A549 (cell line): ENCODE measurements around the gene NSUN7. TPM values are rescaled to one million over a fixed set of nuclear protein-coding genes. Genes with fewer than 3 reads are reported as not detected.

Experiments
- ATAC-seq, 2 experiments: fragments of 200-7000 bp in 1 of 2; fragments of >200 bp in 1 of 2; cut with Nextera tagmentation in 1 of 2; cut with Tn5 transposase in 1 of 2; 3 replicates each; pipeline versions ENCODE4 v1.8.0 to v1.9.1; 2018 to 2020; ENCODE audit warnings: mild to moderate bottlenecking in 1 of 2, moderate library complexity in 1 of 2
- CTCF ChIA-PET: fragments of 300-600 bp; sonication (Branson Sonifier 250); formaldehyde crosslinking; extraction: SDS; loops from one replicate; lab custom pipeline; 2021; ENCODE audit warnings: antibody characterized with exemption, inconsistent platforms; lab: Yijun Ruan, JAX
- POLR2A ChIA-PET: fragments of 350-600 bp; formaldehyde crosslinking; extraction: SDS; loops from one replicate; lab custom pipeline; 2021; ENCODE audit warnings: antibody characterized with exemption, inconsistent platforms; lab: Yijun Ruan, JAX
- DNase-seq, 2 experiments: peaks; one replicate each; pipeline versions ENCODE4 v3.0.0 to v3.0.0-alpha.2; 2011 to 2016; ENCODE audit warnings: low read depth in 1 of 2, low spot score in 1 of 2
- FAIRE-seq: peaks from 2 replicates; lab custom pipeline; 2011; peaks lifted over from hg19 to GRCh38; lab: Jason Lieb, UNC
- H3K27ac ChIP-seq, 2 experiments: fragments of >200 bp; sonication (Bioruptor Twin); formaldehyde crosslinking; 3 replicates each; pipeline ENCODE4 v1.5.1; 2016 to 2017
- H3K4me1 ChIP-seq: fragments of >200 bp; sonication (Bioruptor Twin); formaldehyde crosslinking; 3 replicates; pipeline ENCODE4 v1.6.1; 2016
- H3K4me2 ChIP-seq: fragments of >200 bp; sonication (Bioruptor Twin); formaldehyde crosslinking; 3 replicates; pipeline ENCODE4 v1.6.1; 2016
- H3K4me3 ChIP-seq: fragments of >200 bp; sonication (Bioruptor Twin); formaldehyde crosslinking; 3 replicates; pipeline ENCODE4 v1.5.1; 2016
- H3K9me3 ChIP-seq: fragments of >200 bp; sonication (Bioruptor Twin); formaldehyde crosslinking; 3 replicates; pipeline ENCODE4 v1.6.1; 2016
- CHD2 ChIP-seq: fragments of 150-350 bp; IDR thresholded peaks from 2 replicates; pipeline ENCODE4 v1.6.1; 2014; ENCODE audit warnings: low read length; ENCODE audit not compliant: partially characterized antibody
- EHF ChIP-seq: fragments of 250-450 bp; sonication (Bioruptor Pico); IDR thresholded peaks from 2 replicates; pipeline ENCODE4 v1.5.0; 2020; ENCODE audit warnings: mild to moderate bottlenecking
- FOXS1 ChIP-seq: fragments of 250-450 bp; sonication (Bioruptor Pico); IDR thresholded peaks from 2 replicates; pipeline ENCODE4 v1.5.0; 2020; ENCODE audit warnings: mild to moderate bottlenecking, moderate library complexity
- GATA3 ChIP-seq: IDR thresholded peaks from 2 replicates; pipeline ENCODE4 v1.6.1; 2012; ENCODE audit warnings: borderline replicate concordance
- HOXA7 ChIP-seq: fragments of 250-450 bp; sonication (Bioruptor Pico); IDR thresholded peaks from 2 replicates; pipeline ENCODE4 v1.5.0; 2020; ENCODE audit warnings: mild to moderate bottlenecking, moderate library complexity
- KDM5A ChIP-seq: fragments of 200-600 bp; sonication (generic); IDR thresholded peaks from 2 replicates; pipeline ENCODE4 v1.6.1; 2016; ENCODE audit warnings: antibody characterized with exemption, mild to moderate bottlenecking
- NFE2L2 ChIP-seq: fragments of 150-350 bp; conservative IDR thresholded peaks from 2 replicates; pipeline ENCODE4 v1.6.1; 2014; ENCODE audit warnings: low read length
- NR3C1 ChIP-seq: fragments of >200 bp; sonication (Bioruptor Twin); formaldehyde crosslinking; IDR thresholded peaks from 3 replicates; pipeline ENCODE4 v1.6.1; 2017
- POLR2AphosphoS2 ChIP-seq: conservative IDR thresholded peaks from 2 replicates; pipeline ENCODE4 v1.6.1; 2012; ENCODE audit warnings: low read length, improper control_type of control experiment, inconsistent platforms
- RAD21 ChIP-seq, 2 experiments: fragments of >200 bp in 1 of 2; sonication (Bioruptor Twin) in 1 of 2; formaldehyde crosslinking in 1 of 2; IDR thresholded peaks in 1 of 2; conservative IDR thresholded peaks in 1 of 2; 2 replicates in 1 of 2; 3 replicates in 1 of 2; pipeline ENCODE4 v1.6.1; 2012 to 2018; ENCODE audit warnings: inconsistent platforms in 1 of 2
- RFX5 ChIP-seq: fragments of 450-650 bp; IDR thresholded peaks from 2 replicates; pipeline ENCODE4 v1.7.1; 2014; ENCODE audit warnings: antibody characterized with exemption, mild to moderate bottlenecking, moderate library complexity
- SMC3 ChIP-seq: fragments of >200 bp; sonication (Bioruptor Twin); formaldehyde crosslinking; IDR thresholded peaks from 3 replicates; pipeline ENCODE4 v1.6.1; 2018; ENCODE audit warnings: inconsistent platforms
- ZC3H11A ChIP-seq: fragments of 450-650 bp; IDR thresholded peaks from 2 replicates; pipeline ENCODE4 v1.6.1; 2014; ENCODE audit warnings: antibody characterized with exemption, mild to moderate bottlenecking
- ZFP36 ChIP-seq: fragments of 450-650 bp; IDR thresholded peaks from 2 replicates; pipeline ENCODE4 v1.6.1; 2014; ENCODE audit warnings: borderline replicate concordance; ENCODE audit not compliant: partially characterized antibody
- WGBS: methylation state at CpG from one replicate; pipeline ENCODE4 v1.1.6; 2017; ENCODE audit errors: missing lambda C conversion rate; 5-methylcytosine and 5-hydroxymethylcytosine counted together
- polyA plus RNA-seq, 4 experiments: library from polyadenylated mRNA; depleted of rRNA in 3 of 4; stranded (reverse); fragments of >200 nt; fragmentation: RNase III in 1 of 4; extraction: RNeasy Plus Mini Kit Qiagen cat#74134 plus additional on column Dnase treatment in 1 of 4; gene quantifications; 2 replicates in 3 of 4; 3 replicates in 1 of 4; pipeline ENCODE4 v1.2.3, GENCODE V29; 2011 to 2017
- TF ChIP-seq, protein P1 (sequence below): fragments of >200 bp; sonication (Bioruptor Twin); formaldehyde crosslinking; IDR thresholded peaks from 2 replicates; pipeline ENCODE4 v1.6.1; 2016
- TF ChIP-seq, protein P2 (sequence below): IDR thresholded peaks from 2 replicates; pipeline ENCODE4 v1.6.1; 2012
- TF ChIP-seq, protein P3 (sequence below): fragments of 150-350 bp; IDR thresholded peaks from 2 replicates; pipeline ENCODE4 v1.6.1; 2014; ENCODE audit warnings: low read depth, mild to moderate bottlenecking, low read length
- TF ChIP-seq, protein P4 (sequence below): fragments of 250-450 bp; sonication (Bioruptor Pico); IDR thresholded peaks from 2 replicates; pipeline ENCODE4 v1.5.0; 2021; ENCODE audit warnings: mild to moderate bottlenecking, moderate library complexity, borderline replicate concordance
- TF ChIP-seq, protein P5 (sequence below): fragments of >200 bp; sonication (Bioruptor Twin); formaldehyde crosslinking; IDR thresholded peaks from 3 replicates; pipeline ENCODE4 v1.5.1; 2016
- TF ChIP-seq, protein P6 (sequence below): fragments of 200-600 bp; sonication (generic); IDR thresholded peaks from 2 replicates; pipeline ENCODE4 v1.6.1; 2016; ENCODE audit warnings: antibody characterized with exemption, mild to moderate bottlenecking, moderate library complexity
- TF ChIP-seq, protein P7 (sequence below): fragments of 250-450 bp; sonication (Bioruptor Pico); IDR thresholded peaks from 2 replicates; pipeline ENCODE4 v1.5.0; 2020; ENCODE audit warnings: low read depth, mild to moderate bottlenecking, moderate library complexity

The NSUN7 gene
- polyA plus RNA-seq, 2 of the 4 experiments (the other 2 are of a cell fraction): 0.65 to 1.4 TPM

DNA sequence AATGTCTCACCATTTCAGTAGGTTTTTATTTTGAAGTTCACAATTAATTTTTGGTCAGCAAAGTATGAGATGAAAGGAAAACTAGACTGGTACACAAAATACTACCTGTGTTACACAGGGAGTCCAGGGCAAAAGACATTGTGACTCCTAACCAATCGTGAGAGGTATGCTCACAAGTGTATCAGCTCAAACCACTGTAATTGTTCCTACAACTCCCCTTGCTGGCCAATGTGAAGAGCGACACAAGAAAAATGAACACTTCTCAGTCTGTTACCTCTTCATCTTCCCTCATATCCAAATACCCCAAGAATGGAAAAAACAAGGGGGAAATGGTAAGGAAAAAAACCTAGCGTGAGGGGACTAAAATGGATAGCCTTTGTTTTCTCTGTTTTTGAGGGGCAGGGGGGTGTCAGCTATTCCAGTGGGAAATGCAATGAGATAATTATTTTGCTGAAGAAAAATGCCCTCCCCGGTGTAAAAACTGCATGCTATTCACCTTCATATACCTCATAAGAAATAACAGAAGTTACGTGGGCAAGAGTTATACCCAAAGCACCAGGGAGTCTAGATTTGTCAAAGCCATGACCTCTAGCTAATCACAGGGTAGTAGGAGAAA is 30.6 kb upstream of the NSUN7 start:
- TF ChIP-seq CHD2 (no peak), KDM5A (no peak), FOXS1 (no peak), POLR2AphosphoS2 (no peak), EHF (CRISPR knock-in tag) (no peak), HOXA7 (CRISPR knock-in tag) (no peak), SMC3 (peak; percentile 86), RAD21 (conservative IDR thresholded peaks at IDR 0.05 in 1 of 2, IDR thresholded peaks at IDR 0.05 in 1 of 2) (peak; percentile 89 to 94), NFE2L2 (no peak), NR3C1 (no peak), GATA3 (no peak)
- TF ChIP-seq, protein P1, sequence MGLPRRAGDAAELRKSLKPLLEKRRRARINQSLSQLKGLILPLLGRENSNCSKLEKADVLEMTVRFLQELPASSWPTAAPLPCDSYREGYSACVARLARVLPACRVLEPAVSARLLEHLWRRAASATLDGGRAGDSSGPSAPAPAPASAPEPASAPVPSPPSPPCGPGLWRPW: no peak
- TF ChIP-seq, protein P2, sequence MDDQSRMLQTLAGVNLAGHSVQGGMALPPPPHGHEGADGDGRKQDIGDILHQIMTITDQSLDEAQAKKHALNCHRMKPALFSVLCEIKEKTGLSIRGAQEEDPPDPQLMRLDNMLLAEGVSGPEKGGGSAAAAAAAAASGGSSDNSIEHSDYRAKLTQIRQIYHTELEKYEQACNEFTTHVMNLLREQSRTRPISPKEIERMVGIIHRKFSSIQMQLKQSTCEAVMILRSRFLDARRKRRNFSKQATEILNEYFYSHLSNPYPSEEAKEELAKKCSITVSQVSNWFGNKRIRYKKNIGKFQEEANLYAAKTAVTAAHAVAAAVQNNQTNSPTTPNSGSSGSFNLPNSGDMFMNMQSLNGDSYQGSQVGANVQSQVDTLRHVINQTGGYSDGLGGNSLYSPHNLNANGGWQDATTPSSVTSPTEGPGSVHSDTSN: no peak
- TF ChIP-seq, protein P3, sequence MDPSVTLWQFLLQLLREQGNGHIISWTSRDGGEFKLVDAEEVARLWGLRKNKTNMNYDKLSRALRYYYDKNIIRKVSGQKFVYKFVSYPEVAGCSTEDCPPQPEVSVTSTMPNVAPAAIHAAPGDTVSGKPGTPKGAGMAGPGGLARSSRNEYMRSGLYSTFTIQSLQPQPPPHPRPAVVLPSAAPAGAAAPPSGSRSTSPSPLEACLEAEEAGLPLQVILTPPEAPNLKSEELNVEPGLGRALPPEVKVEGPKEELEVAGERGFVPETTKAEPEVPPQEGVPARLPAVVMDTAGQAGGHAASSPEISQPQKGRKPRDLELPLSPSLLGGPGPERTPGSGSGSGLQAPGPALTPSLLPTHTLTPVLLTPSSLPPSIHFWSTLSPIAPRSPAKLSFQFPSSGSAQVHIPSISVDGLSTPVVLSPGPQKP: no peak
- TF ChIP-seq, protein P4, sequence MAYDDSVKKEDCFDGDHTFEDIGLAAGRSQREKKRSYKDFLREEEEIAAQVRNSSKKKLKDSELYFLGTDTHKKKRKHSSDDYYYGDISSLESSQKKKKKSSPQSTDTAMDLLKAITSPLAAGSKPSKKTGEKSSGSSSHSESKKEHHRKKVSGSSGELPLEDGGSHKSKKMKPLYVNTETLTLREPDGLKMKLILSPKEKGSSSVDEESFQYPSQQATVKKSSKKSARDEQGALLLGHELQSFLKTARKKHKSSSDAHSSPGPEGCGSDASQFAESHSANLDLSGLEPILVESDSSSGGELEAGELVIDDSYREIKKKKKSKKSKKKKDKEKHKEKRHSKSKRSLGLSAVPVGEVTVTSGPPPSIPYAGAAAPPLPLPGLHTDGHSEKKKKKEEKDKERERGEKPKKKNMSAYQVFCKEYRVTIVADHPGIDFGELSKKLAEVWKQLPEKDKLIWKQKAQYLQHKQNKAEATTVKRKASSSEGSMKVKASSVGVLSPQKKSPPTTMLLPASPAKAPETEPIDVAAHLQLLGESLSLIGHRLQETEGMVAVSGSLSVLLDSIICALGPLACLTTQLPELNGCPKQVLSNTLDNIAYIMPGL (CRISPR knock-in tag): no peak
- TF ChIP-seq, protein P5, sequence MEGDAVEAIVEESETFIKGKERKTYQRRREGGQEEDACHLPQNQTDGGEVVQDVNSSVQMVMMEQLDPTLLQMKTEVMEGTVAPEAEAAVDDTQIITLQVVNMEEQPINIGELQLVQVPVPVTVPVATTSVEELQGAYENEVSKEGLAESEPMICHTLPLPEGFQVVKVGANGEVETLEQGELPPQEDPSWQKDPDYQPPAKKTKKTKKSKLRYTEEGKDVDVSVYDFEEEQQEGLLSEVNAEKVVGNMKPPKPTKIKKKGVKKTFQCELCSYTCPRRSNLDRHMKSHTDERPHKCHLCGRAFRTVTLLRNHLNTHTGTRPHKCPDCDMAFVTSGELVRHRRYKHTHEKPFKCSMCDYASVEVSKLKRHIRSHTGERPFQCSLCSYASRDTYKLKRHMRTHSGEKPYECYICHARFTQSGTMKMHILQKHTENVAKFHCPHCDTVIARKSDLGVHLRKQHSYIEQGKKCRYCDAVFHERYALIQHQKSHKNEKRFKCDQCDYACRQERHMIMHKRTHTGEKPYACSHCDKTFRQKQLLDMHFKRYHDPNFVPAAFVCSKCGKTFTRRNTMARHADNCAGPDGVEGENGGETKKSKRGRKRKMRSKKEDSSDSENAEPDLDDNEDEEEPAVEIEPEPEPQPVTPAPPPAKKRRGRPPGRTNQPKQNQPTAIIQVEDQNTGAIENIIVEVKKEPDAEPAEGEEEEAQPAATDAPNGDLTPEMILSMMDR: peak; percentile 80
- FAIRE-seq (no peak), ATAC-seq (peak; percentile 93 to 94), DNase-seq (peak; percentile 46 to 82)
- CTCF ChIA-PET: interaction anchor here (0.5 to 2.1 kb wide), 31 partner anchors 10 to 916 kb away, joined by 3 to 12 read pairs (median 3); partner anchors contain the start of gene CHRNA9
- no peak overlapping the region for H3K4me3 ChIP-seq
- peak overlapping the region; percentile 47 for H3K4me2 ChIP-seq
- peaks cover 29% of the 10 kb centered on the region for H3K4me1 ChIP-seq
- POLR2A ChIA-PET: interaction anchor here (1.0 kb wide), 1 partner anchor 46 kb away, joined by 6 read pairs; no protein-coding TSS in a partner anchor
- peak overlapping the region; percentile 54 to 65 for H3K27ac ChIP-seq
- no peaks in the 10 kb centered on the region for H3K9me3 ChIP-seq
- WGBS: 25% methylated on average over 5 of the region's 5 CpGs

DNA sequence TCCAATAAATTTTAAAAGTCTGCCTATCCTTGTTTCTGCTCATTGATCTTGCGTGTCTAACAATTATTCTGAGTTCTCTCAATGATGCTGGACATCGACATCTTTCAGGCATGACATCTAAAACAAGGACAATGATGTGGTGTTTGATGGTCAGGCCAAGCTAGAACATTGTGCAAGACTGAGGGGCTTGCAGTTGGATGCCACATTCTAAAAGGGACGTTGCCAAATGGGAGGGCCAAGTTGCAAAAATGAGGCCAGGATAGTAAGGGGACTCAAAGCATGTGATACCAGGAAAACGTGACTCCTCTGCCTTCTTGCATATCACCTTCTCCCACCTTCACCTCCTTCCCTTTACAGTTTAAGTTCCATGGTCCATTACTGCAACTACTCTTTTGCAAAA is 29.4 kb upstream of the NSUN7 start:
- 76% methylated on average over 4 of the region's 4 CpGs for WGBS
- Histone ChIP-seq H3K9me3 (no peaks in the 10 kb centered on the region), H3K4me3 (no peak overlapping the region), H3K4me2 (no peak overlapping the region), H3K4me1 (peaks cover 29% of the 10 kb centered on the region), H3K27ac (no peak overlapping the region)
- POLR2A ChIA-PET: no interaction called here
- ATAC-seq: no peak
- no peak for TF ChIP-seq ZFP36
- no peak for TF ChIP-seq RFX5
- TF ChIP-seq, protein P6, sequence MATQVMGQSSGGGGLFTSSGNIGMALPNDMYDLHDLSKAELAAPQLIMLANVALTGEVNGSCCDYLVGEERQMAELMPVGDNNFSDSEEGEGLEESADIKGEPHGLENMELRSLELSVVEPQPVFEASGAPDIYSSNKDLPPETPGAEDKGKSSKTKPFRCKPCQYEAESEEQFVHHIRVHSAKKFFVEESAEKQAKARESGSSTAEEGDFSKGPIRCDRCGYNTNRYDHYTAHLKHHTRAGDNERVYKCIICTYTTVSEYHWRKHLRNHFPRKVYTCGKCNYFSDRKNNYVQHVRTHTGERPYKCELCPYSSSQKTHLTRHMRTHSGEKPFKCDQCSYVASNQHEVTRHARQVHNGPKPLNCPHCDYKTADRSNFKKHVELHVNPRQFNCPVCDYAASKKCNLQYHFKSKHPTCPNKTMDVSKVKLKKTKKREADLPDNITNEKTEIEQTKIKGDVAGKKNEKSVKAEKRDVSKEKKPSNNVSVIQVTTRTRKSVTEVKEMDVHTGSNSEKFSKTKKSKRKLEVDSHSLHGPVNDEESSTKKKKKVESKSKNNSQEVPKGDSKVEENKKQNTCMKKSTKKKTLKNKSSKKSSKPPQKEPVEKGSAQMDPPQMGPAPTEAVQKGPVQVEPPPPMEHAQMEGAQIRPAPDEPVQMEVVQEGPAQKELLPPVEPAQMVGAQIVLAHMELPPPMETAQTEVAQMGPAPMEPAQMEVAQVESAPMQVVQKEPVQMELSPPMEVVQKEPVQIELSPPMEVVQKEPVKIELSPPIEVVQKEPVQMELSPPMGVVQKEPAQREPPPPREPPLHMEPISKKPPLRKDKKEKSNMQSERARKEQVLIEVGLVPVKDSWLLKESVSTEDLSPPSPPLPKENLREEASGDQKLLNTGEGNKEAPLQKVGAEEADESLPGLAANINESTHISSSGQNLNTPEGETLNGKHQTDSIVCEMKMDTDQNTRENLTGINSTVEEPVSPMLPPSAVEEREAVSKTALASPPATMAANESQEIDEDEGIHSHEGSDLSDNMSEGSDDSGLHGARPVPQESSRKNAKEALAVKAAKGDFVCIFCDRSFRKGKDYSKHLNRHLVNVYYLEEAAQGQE: no peak
- TF ChIP-seq, protein P7, sequence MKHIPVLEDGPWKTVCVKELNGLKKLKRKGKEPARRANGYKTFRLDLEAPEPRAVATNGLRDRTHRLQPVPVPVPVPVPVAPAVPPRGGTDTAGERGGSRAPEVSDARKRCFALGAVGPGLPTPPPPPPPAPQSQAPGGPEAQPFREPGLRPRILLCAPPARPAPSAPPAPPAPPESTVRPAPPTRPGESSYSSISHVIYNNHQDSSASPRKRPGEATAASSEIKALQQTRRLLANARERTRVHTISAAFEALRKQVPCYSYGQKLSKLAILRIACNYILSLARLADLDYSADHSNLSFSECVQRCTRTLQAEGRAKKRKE (CRISPR knock-in tag): no peak
- no peak for TF ChIP-seq ZC3H11A
- CTCF ChIA-PET: interaction anchor here (2.1 kb wide), 1 partner anchor 143 kb away, joined by 12 read pairs; no protein-coding TSS in a partner anchor
- FAIRE-seq: no peak
- DNase-seq: no peak
